ENCODE measurements around the gene TEX2. TPM values are rescaled to one million over a fixed set of nuclear protein-coding genes. Genes with fewer than 3 reads are reported as not detected.
A peak's percentile ranks its signal among the peaks of the same experiment; 100 is the strongest.
"Not testable (repeated sequence)": the region's sequence is repeated elsewhere in the genome, so short reads cannot be mapped to it uniquely, and the experiment has no call there.

TEX2 gene
- total and polyA plus RNA-seq, 8 donors: 8.9 to 30.3 (median 22.4) TPM

GRCh38 chr17:64243340-64243739, 19.7 kb downstream of the TEX2 start:
- ATAC-seq (no peak), DNase-seq (no peak), FAIRE-seq (no peak)
- Histone ChIP-seq H3K27me3 (no peaks in the 10 kb centered on the region), H3K4me3 (no peak overlapping the region), H3K27ac (no peak overlapping the region), H3K9me3 (no peaks in the 10 kb centered on the region), H3K4me1 (peaks cover 0 to 21% (median 12%) of the 10 kb centered on the region in 3 donors), H3K36me3 (no peaks in the 10 kb centered on the region)
- TF ChIP-seq, protein P1, sequence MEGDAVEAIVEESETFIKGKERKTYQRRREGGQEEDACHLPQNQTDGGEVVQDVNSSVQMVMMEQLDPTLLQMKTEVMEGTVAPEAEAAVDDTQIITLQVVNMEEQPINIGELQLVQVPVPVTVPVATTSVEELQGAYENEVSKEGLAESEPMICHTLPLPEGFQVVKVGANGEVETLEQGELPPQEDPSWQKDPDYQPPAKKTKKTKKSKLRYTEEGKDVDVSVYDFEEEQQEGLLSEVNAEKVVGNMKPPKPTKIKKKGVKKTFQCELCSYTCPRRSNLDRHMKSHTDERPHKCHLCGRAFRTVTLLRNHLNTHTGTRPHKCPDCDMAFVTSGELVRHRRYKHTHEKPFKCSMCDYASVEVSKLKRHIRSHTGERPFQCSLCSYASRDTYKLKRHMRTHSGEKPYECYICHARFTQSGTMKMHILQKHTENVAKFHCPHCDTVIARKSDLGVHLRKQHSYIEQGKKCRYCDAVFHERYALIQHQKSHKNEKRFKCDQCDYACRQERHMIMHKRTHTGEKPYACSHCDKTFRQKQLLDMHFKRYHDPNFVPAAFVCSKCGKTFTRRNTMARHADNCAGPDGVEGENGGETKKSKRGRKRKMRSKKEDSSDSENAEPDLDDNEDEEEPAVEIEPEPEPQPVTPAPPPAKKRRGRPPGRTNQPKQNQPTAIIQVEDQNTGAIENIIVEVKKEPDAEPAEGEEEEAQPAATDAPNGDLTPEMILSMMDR (IDR thresholded peaks at IDR 0.05): no peak
- WGBS, 2 donors: 85 to 86% methylated on average over 2 of the region's 2 CpGs
- intact Hi-C loops (cut with DNase I): no loop called here

GRCh38 chr17:64242633-64243032, 20.4 kb downstream of the TEX2 start:
- H3K27me3 ChIP-seq: no peaks in the 10 kb centered on the region
- DNase-seq (no peak), FAIRE-seq (no peak), ATAC-seq (no peak)
- H3K4me1 ChIP-seq: peaks cover 0 to 21% (median 7%) of the 10 kb centered on the region in 3 donors
- intact Hi-C loops (cut with DNase I): no loop called here
- 84 to 88% methylated on average over 7 of the region's 7 CpGs for WGBS, 2 donors
- H3K9me3 ChIP-seq: no peaks in the 10 kb centered on the region
- TF ChIP-seq, protein P1 (IDR thresholded peaks at IDR 0.05): no peak
- H3K27ac ChIP-seq: no peak overlapping the region
- no peaks in the 10 kb centered on the region for H3K36me3 ChIP-seq
- H3K4me3 ChIP-seq: no peak overlapping the region

- FAIRE-seq: no peak
Observed at GRCh38 chr17:64240741-64241347, 22.2 kb downstream of the TEX2 start.

DNA sequence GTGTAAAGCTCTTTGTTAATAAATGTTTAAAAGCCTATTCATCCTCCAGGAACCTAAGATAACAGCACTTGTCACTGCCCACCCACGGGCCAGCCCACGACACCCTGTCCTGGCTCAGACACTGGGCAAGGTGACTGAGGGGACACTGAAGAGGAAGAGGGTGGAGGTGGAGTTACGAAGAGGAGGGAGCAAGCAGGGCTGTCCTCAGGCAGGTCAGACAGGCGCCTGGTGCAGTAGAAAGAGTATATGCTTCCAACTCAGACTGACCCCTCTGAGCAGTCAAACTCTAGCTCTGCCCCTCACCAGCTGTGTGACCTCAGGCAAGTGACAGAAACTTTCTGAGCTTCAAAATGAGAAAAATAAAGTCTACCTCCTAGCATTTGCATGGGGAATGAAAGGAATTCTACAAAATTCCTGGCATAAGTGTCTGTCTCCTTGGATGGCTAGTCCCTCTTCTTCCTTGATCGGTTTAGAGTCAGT, 22.8 kb downstream of the TEX2 start:
- WGBS, 2 donors: 14 to 15% methylated on average over 5 of the region's 5 CpGs
- intact Hi-C loops (cut with DNase I): no loop called here
- no peak overlapping the region for H3K4me3 ChIP-seq
- DNase-seq (no peak), FAIRE-seq (no peak), ATAC-seq (peak; percentile 27 to 74 (median 58))
- H3K36me3 ChIP-seq: no peaks in the 10 kb centered on the region
- peaks cover 0 to 27% (median 7%) of the 10 kb centered on the region in 3 donors for H3K4me1 ChIP-seq
- no peaks in the 10 kb centered on the region for H3K9me3 ChIP-seq
- H3K27ac ChIP-seq: peak overlapping the region in 2 of 4 donors; percentile 33 to 36
- no peaks in the 10 kb centered on the region for H3K27me3 ChIP-seq
- TF ChIP-seq, protein P1 (IDR thresholded peaks at IDR 0.05): no peak

More at GRCh38 chr17:64240741-64241347, 22.2 kb downstream of the TEX2 start:
- Histone ChIP-seq H3K4me1 (peaks cover 0 to 27% (median 7%) of the 10 kb centered on the region in 3 donors), H3K9me3 (no peaks in the 10 kb centered on the region), H3K36me3 (no peaks in the 10 kb centered on the region), H3K27me3 (no peaks in the 10 kb centered on the region), H3K4me3 (no peak overlapping the region), H3K27ac (peak overlapping the region in 2 of 4 donors; percentile 33 to 36)
- TF ChIP-seq, protein P1 (IDR thresholded peaks at IDR 0.05): no peak
- ATAC-seq: peak; percentile 34 to 72 (median 60)
- intact Hi-C loops (cut with DNase I): no loop called here
- WGBS, 2 donors: 23 to 32% methylated on average over 8 of the region's 8 CpGs
- no peak for DNase-seq

DNA sequence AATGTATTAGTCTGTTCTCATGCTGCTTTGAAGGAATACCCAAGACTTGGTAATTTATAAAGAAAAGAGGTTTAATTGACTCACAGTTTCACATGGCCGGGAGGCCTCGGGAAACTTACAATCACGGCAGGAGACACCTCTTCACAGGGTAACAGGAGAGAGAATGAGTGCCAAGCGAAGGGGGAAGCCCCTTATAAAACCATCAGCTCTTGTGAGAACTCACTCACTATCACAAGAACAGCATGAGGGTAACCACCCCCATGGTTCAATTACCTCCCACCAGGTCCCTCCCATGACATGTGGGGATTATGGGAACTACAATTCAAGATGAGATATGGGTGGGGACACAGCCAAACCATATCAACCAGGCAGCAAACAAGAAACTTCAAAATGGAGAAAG, 24.6 kb downstream of the TEX2 start:
- intact Hi-C loops (cut with DNase I): not testable (repeated sequence)
- 82 to 96% methylated on average over 4 of the region's 4 CpGs for WGBS, 2 donors

More for the DNA sequence above, 24.6 kb downstream of the TEX2 start:
- H3K36me3 ChIP-seq, H3K9me3 ChIP-seq, H3K4me3 ChIP-seq, H3K27ac ChIP-seq, DNase-seq, FAIRE-seq, H3K27me3 ChIP-seq, ATAC-seq: not testable (repeated sequence)
- H3K4me1 ChIP-seq: peaks cover 0 to 20% (median 7%) of the 10 kb centered on the region in 3 donors
